Measurements from ENCODE around the gene LIN37. TPM values are rescaled to one million over a fixed set of nuclear protein-coding genes. Genes with fewer than 3 reads are reported as not detected.
"Not testable (repeated sequence)": the region's sequence is repeated elsewhere in the genome, so short reads cannot be mapped to it uniquely, and the experiment has no call there.

Gene LIN37
- total RNA-seq, 2 donors from 2014 or later: 11.2 to 25.0 TPM

- H3K27ac Mint-ChIP-seq: no peak overlapping the region
- H3K9me3 Mint-ChIP-seq: no peaks in the 10 kb centered on the region
- no peak for ATAC-seq
- DNase-seq (ENCODE audit: low spot score in 2 of 2): no peak
- no peaks in the 10 kb centered on the region for H3K36me3 Mint-ChIP-seq
These were observed 36.9 kb downstream of the LIN37 start for GRCh38 chr19:35785339-35785627.

- ATAC-seq (no peak), DNase-seq (ENCODE audit: low spot score in 2 of 2) (no peak)
- no peak overlapping the region for H3K27ac Mint-ChIP-seq
- no peaks in the 10 kb centered on the region for H3K36me3 Mint-ChIP-seq
- no peaks in the 10 kb centered on the region for H3K9me3 Mint-ChIP-seq
These were observed 38.2 kb downstream of the LIN37 start for GRCh38 chr19:35786299-35787160.

- ATAC-seq (no peak), DNase-seq (ENCODE audit: low spot score in 2 of 2) (no peak)
- Mint-ChIP-seq H3K9me3 (no peaks in the 10 kb centered on the region), H3K27ac (no peak overlapping the region), H3K36me3 (no peaks in the 10 kb centered on the region)
These were observed 38.9 kb downstream of the LIN37 start for GRCh38 chr19:35787227-35787799.

GRCh38 chr19:35788205-35788960, 40.0 kb downstream of the LIN37 start:
- Mint-ChIP-seq H3K9me3 (no peaks in the 10 kb centered on the region), H3K36me3 (no peaks in the 10 kb centered on the region), H3K27ac (peak overlapping the region in 1 of 2 donors; percentile 24)
- no peak for DNase-seq (ENCODE audit: low spot score in 2 of 2)
- ATAC-seq: no peak

- Mint-ChIP-seq H3K27ac (peak overlapping the region in 1 of 2 donors; percentile 44), H3K36me3 (no peaks in the 10 kb centered on the region), H3K9me3 (no peaks in the 10 kb centered on the region)
- ATAC-seq: peak in 1 of 2 donors; percentile 19
- DNase-seq (ENCODE audit: low spot score in 2 of 2): no peak
These were observed 41.0 kb downstream of the LIN37 start for GRCh38 chr19:35789195-35789977.

GRCh38 chr19:35789978-35790944, 41.9 kb downstream of the LIN37 start:
- Mint-ChIP-seq H3K36me3 (no peaks in the 10 kb centered on the region), H3K9me3 (no peaks in the 10 kb centered on the region), H3K27ac (peak overlapping the region in 1 of 2 donors; percentile 44)
- peak in 1 of 2 donors; percentile 13 for ATAC-seq
- DNase-seq (ENCODE audit: low spot score in 2 of 2): no peak

GRCh38 chr19:35790981-35791813, 42.8 kb downstream of the LIN37 start:
- Mint-ChIP-seq H3K9me3 (no peaks in the 10 kb centered on the region), H3K36me3 (no peaks in the 10 kb centered on the region), H3K27ac (no peak overlapping the region)
- ATAC-seq (peak; percentile 55 to 64), DNase-seq (ENCODE audit: low spot score in 2 of 2) (no peak)

GRCh38 chr19:35791814-35792279, 43.5 kb downstream of the LIN37 start:
- no peak for DNase-seq (ENCODE audit: low spot score in 2 of 2)
- no peaks in the 10 kb centered on the region for H3K36me3 Mint-ChIP-seq
- H3K9me3 Mint-ChIP-seq: no peaks in the 10 kb centered on the region
- no peak for ATAC-seq
- H3K27ac Mint-ChIP-seq: no peak overlapping the region

- H3K27ac Mint-ChIP-seq: no peak overlapping the region
- H3K36me3 Mint-ChIP-seq: no peaks in the 10 kb centered on the region
- DNase-seq (ENCODE audit: low spot score in 2 of 2): no peak
- ATAC-seq: no peak
- H3K9me3 Mint-ChIP-seq: no peaks in the 10 kb centered on the region
These were observed 43.9 kb downstream of the LIN37 start for GRCh38 chr19:35792312-35792711.

GRCh38 chr19:35792888-35793287, 44.5 kb downstream of the LIN37 start:
- Mint-ChIP-seq H3K27ac (no peak overlapping the region), H3K36me3 (no peaks in the 10 kb centered on the region), H3K9me3 (no peaks in the 10 kb centered on the region)
- no peak for DNase-seq (ENCODE audit: low spot score in 2 of 2)
- ATAC-seq: no peak

GRCh38 chr19:35793381-35794165, 45.2 kb downstream of the LIN37 start:
- DNase-seq (ENCODE audit: low spot score in 2 of 2) (no peak), ATAC-seq (no peak)
- Mint-ChIP-seq H3K27ac (no peak overlapping the region), H3K9me3 (no peaks in the 10 kb centered on the region), H3K36me3 (no peaks in the 10 kb centered on the region)

GRCh38 chr19:35795564-35795963, 47.2 kb downstream of the LIN37 start:
- H3K27ac Mint-ChIP-seq; DNase-seq (ENCODE audit: low spot score in 2 of 2); ATAC-seq; H3K9me3 Mint-ChIP-seq; H3K36me3 Mint-ChIP-seq: not testable (repeated sequence)

GRCh38 chr19:35796645-35797542, 48.5 kb downstream of the LIN37 start:
- Mint-ChIP-seq H3K27ac (no peak overlapping the region), H3K36me3 (no peaks in the 10 kb centered on the region), H3K9me3 (no peaks in the 10 kb centered on the region)
- ATAC-seq: no peak
- no peak for DNase-seq (ENCODE audit: low spot score in 2 of 2)

Data from activated naive CD4-positive, alpha-beta T cell treated with anti-CD3 and anti-CD28 coated beads, Interleukin-2, amount 50 U/mL, for 72 hours (primary cell).